HepG2 (cell line): ENCODE results near the gene ANO1.

ENCODE experiments used
- BRCA1 ChIP-seq: sonication (generic); formaldehyde crosslinking; IDR thresholded peaks from 2 replicates; pipeline ENCODE4 v1.4.0; 2020; ENCODE audit warnings: missing genetic modification reagents
- ELF4 ChIP-seq: sonication (generic); formaldehyde crosslinking; IDR thresholded peaks from 2 replicates; pipeline ENCODE4 v1.5.0; 2020; ENCODE audit warnings: missing genetic modification reagents, mild to moderate bottlenecking, moderate library complexity, borderline replicate concordance
- NFRKB ChIP-seq: fragments of 450-650 bp; IDR thresholded peaks from 2 replicates; pipeline ENCODE4 v1.6.1; 2017
- NR3C1 ChIP-seq: sonication (generic); formaldehyde crosslinking; IDR thresholded peaks from 2 replicates; pipeline ENCODE4 v1.4.0; 2020; ENCODE audit warnings: missing genetic modification reagents
- RNF2 ChIP-seq: fragments of 450-650 bp; conservative IDR thresholded peaks from 2 replicates; pipeline ENCODE4 v1.6.1; 2016; ENCODE audit warnings: low read depth
- SP2 ChIP-seq: sonication (generic); formaldehyde crosslinking; IDR thresholded peaks from 2 replicates; pipeline ENCODE4 v1.5.1; 2020; ENCODE audit warnings: mild to moderate bottlenecking, missing genetic modification reagents

GRCh38 chr11:70076461-70076931 is 1.6 kb upstream of the ANO1 start:
- TF ChIP-seq ELF4 (CRISPR knock-in tag) (no peak), NFRKB (no peak), BRCA1 (CRISPR knock-in tag) (no peak), NR3C1 (CRISPR knock-in tag) (no peak), SP2 (CRISPR knock-in tag) (no peak), RNF2 (no peak)
